Immature natural killer cell (primary cell): ENCODE results near the gene ARHGAP15. TPM values are rescaled to one million over a fixed set of nuclear protein-coding genes. Genes with fewer than 3 reads are reported as not detected.

Source experiments
- DNase-seq, 3 donors: peaks; one replicate each; pipeline ENCODE4 v3.0.0; 2022; ENCODE audit warnings: mixed read lengths in 1 of 3
- H3K27ac Mint-ChIP-seq, 6 donors: one replicate each; pipeline ENCODE4 v1.8.0; 2020; ENCODE audit warnings: mixed read lengths in 6 of 6, mild to moderate bottlenecking in 5 of 6, inconsistent platforms in 4 of 6, moderate library complexity in 3 of 6
- H3K27me3 Mint-ChIP-seq, 3 donors: one replicate each; pipeline ENCODE4 v1.8.0; 2020 to 2021; ENCODE audit warnings: low read depth in 3 of 3, mild to moderate bottlenecking in 3 of 3, mixed read lengths in 3 of 3, moderate library complexity in 3 of 3, inconsistent platforms in 1 of 3
- H3K36me3 Mint-ChIP-seq, 3 donors: one replicate each; pipeline ENCODE4 v1.8.0; 2020; ENCODE audit warnings: mixed read lengths in 3 of 3, inconsistent platforms in 2 of 3, mild to moderate bottlenecking in 2 of 3
- H3K4me1 Mint-ChIP-seq, 2 donors: one replicate each; pipeline ENCODE4 v1.8.0; 2020; ENCODE audit warnings: inconsistent platforms in 2 of 2, mild to moderate bottlenecking in 2 of 2, mixed read lengths in 2 of 2, moderate library complexity in 1 of 2
- H3K4me3 Mint-ChIP-seq, 5 donors: one replicate each; pipeline ENCODE4 v1.8.0; 2020; ENCODE audit warnings: mild to moderate bottlenecking in 5 of 5, mixed read lengths in 5 of 5, inconsistent platforms in 3 of 5, moderate library complexity in 3 of 5
- H3K9me3 Mint-ChIP-seq, 6 donors: one replicate each; pipeline ENCODE4 v1.8.0; 2020; ENCODE audit warnings: mild to moderate bottlenecking in 6 of 6, mixed read lengths in 6 of 6, inconsistent platforms in 4 of 6, moderate library complexity in 3 of 6
- polyA plus RNA-seq, 3 donors: library from polyadenylated mRNA; unstranded; fragments of 300-500 nt; fragmentation: Illumina TruSeq; gene quantifications; one replicate each; pipeline ENCODE4 v1.2.3, GENCODE V29; 2021

Gene ARHGAP15
- polyA plus RNA-seq, 3 donors from 2014 or later, result 107 to 168 (median 150) TPM

- H3K36me3 Mint-ChIP-seq, result peaks cover 51 to 57% (median 53%) of the 10 kb centered on the region in 3 donors
- H3K27me3 Mint-ChIP-seq, result peaks cover 0 to 2% (median 0%) of the 10 kb centered on the region in 3 donors
- H3K4me1 Mint-ChIP-seq, result peaks cover 4 to 16% of the 10 kb centered on the region in 2 donors
- H3K9me3 Mint-ChIP-seq, result peaks cover 0 to 2% (median 0%) of the 10 kb centered on the region in 6 donors
- H3K27ac Mint-ChIP-seq, result no peak overlapping the region
- DNase-seq, result no peak
- H3K4me3 Mint-ChIP-seq, result no peak overlapping the region
Observed at GRCh38 chr2:143623909-143624260, 494.7 kb downstream of the ARHGAP15 start.

GRCh38 chr2:143629340-143629739 lies 500.1 kb downstream of the ARHGAP15 start:
- H3K27ac Mint-ChIP-seq, result peak overlapping the region in 2 of 6 donors; percentile 0 to 11
- no peak for DNase-seq
- H3K27me3 Mint-ChIP-seq, result peaks cover 0 to 2% (median 0%) of the 10 kb centered on the region in 3 donors
- H3K4me1 Mint-ChIP-seq, result peaks cover 4 to 34% of the 10 kb centered on the region in 2 donors
- no peak overlapping the region for H3K4me3 Mint-ChIP-seq
- peaks cover 0 to 2% (median 0%) of the 10 kb centered on the region in 6 donors for H3K9me3 Mint-ChIP-seq
- peaks cover 56 to 67% (median 63%) of the 10 kb centered on the region in 3 donors for H3K36me3 Mint-ChIP-seq

GRCh38 chr2:143632751-143633374 lies 503.6 kb downstream of the ARHGAP15 start:
- H3K9me3 Mint-ChIP-seq, result peaks cover 0 to 8% (median 3%) of the 10 kb centered on the region in 6 donors
- H3K27ac Mint-ChIP-seq, result peak overlapping the region in 1 of 6 donors; percentile 43
- peaks cover 43 to 65% (median 58%) of the 10 kb centered on the region in 3 donors for H3K36me3 Mint-ChIP-seq
- peaks cover 0 to 2% (median under 1%) of the 10 kb centered on the region in 3 donors for H3K27me3 Mint-ChIP-seq
- DNase-seq, result no peak
- no peak overlapping the region for H3K4me3 Mint-ChIP-seq
- H3K4me1 Mint-ChIP-seq, result peaks cover 3 to 32% of the 10 kb centered on the region in 2 donors

GRCh38 chr2:143633419-143633818 lies 504.2 kb downstream of the ARHGAP15 start:
- H3K4me1 Mint-ChIP-seq, result peaks cover 3 to 28% of the 10 kb centered on the region in 2 donors
- H3K4me3 Mint-ChIP-seq, result no peak overlapping the region
- no peak for DNase-seq
- H3K36me3 Mint-ChIP-seq, result peaks cover 39 to 60% (median 54%) of the 10 kb centered on the region in 3 donors
- H3K27ac Mint-ChIP-seq, result peak overlapping the region in 1 of 6 donors; percentile 5
- peaks cover 0 to 8% (median 3%) of the 10 kb centered on the region in 6 donors for H3K9me3 Mint-ChIP-seq
- H3K27me3 Mint-ChIP-seq, result peaks cover 0 to 2% (median 0%) of the 10 kb centered on the region in 3 donors

GRCh38 chr2:143635302-143635701 lies 506.1 kb downstream of the ARHGAP15 start:
- Mint-ChIP-seq H3K27me3 (peaks cover 0 to 2% (median 0%) of the 10 kb centered on the region in 3 donors), H3K9me3 (peaks cover 0 to 8% (median 3%) of the 10 kb centered on the region in 6 donors), H3K4me3 (no peak overlapping the region), H3K36me3 (peaks cover 36 to 55% (median 49%) of the 10 kb centered on the region in 3 donors), H3K27ac (no peak overlapping the region), H3K4me1 (peaks cover 1 to 24% of the 10 kb centered on the region in 2 donors)
- no peak for DNase-seq

- Mint-ChIP-seq H3K9me3 (peaks cover 0 to 8% (median 3%) of the 10 kb centered on the region in 6 donors), H3K4me3 (no peak overlapping the region), H3K36me3 (peaks cover 36 to 52% (median 43%) of the 10 kb centered on the region in 3 donors), H3K27ac (no peak overlapping the region), H3K27me3 (peaks cover 0 to 2% (median 0%) of the 10 kb centered on the region in 3 donors), H3K4me1 (peaks cover 1 to 24% of the 10 kb centered on the region in 2 donors)
- DNase-seq, result no peak
Observed at GRCh38 chr2:143635936-143636335, 506.7 kb downstream of the ARHGAP15 start.

GRCh38 chr2:143640826-143641225 lies 511.6 kb downstream of the ARHGAP15 start:
- peaks cover 15 to 35% (median 28%) of the 10 kb centered on the region in 3 donors for H3K36me3 Mint-ChIP-seq
- H3K4me3 Mint-ChIP-seq, result no peak overlapping the region
- no peak overlapping the region for H3K27ac Mint-ChIP-seq
- peaks cover 0 to 2% (median 2%) of the 10 kb centered on the region in 3 donors for H3K27me3 Mint-ChIP-seq
- peaks cover 0 to 8% (median 3%) of the 10 kb centered on the region in 6 donors for H3K9me3 Mint-ChIP-seq
- H3K4me1 Mint-ChIP-seq, result peaks cover 3 to 8% of the 10 kb centered on the region in 2 donors
- DNase-seq, result no peak

- peaks cover 19 to 35% (median 29%) of the 10 kb centered on the region in 3 donors for H3K36me3 Mint-ChIP-seq
- H3K27me3 Mint-ChIP-seq, result peaks cover 0 to 2% (median 0%) of the 10 kb centered on the region in 3 donors
- no peak overlapping the region for H3K27ac Mint-ChIP-seq
- DNase-seq, result no peak
- H3K4me1 Mint-ChIP-seq, result peaks cover 3 to 8% of the 10 kb centered on the region in 2 donors
- no peak overlapping the region for H3K4me3 Mint-ChIP-seq
- peaks cover 0 to under 1% (median 0%) of the 10 kb centered on the region in 6 donors for H3K9me3 Mint-ChIP-seq
Observed at GRCh38 chr2:143645921-143646645, 516.9 kb downstream of the ARHGAP15 start.

- peaks cover 0 to 2% (median 0%) of the 10 kb centered on the region in 3 donors for H3K27me3 Mint-ChIP-seq
- H3K9me3 Mint-ChIP-seq, result peaks cover 0 to 19% (median 10%) of the 10 kb centered on the region in 6 donors
- peaks cover 36 to 40% (median 40%) of the 10 kb centered on the region in 3 donors for H3K36me3 Mint-ChIP-seq
- no peak overlapping the region for H3K27ac Mint-ChIP-seq
- peaks cover 0 to 9% of the 10 kb centered on the region in 2 donors for H3K4me1 Mint-ChIP-seq
- H3K4me3 Mint-ChIP-seq, result no peak overlapping the region
- DNase-seq, result no peak
Observed at GRCh38 chr2:143649226-143649740, 520.1 kb downstream of the ARHGAP15 start.

GRCh38 chr2:143652692-143653091 lies 523.5 kb downstream of the ARHGAP15 start:
- Mint-ChIP-seq H3K4me1 (peaks cover 15 to 30% of the 10 kb centered on the region in 2 donors), H3K27me3 (peaks cover 0 to 2% (median 0%) of the 10 kb centered on the region in 3 donors), H3K36me3 (peaks cover 34 to 44% (median 36%) of the 10 kb centered on the region in 3 donors), H3K27ac (no peak overlapping the region), H3K9me3 (peaks cover 0 to 19% (median 10%) of the 10 kb centered on the region in 6 donors), H3K4me3 (no peak overlapping the region)
- DNase-seq, result no peak

GRCh38 chr2:143668234-143668633 lies 539.0 kb downstream of the ARHGAP15 start:
- no peak for DNase-seq
- H3K4me3 Mint-ChIP-seq, result no peak overlapping the region
- peak overlapping the region in 3 of 6 donors; percentile 31 to 68 (median 64) for H3K27ac Mint-ChIP-seq
- H3K27me3 Mint-ChIP-seq, result peaks cover 0 to 4% (median 2%) of the 10 kb centered on the region in 3 donors
- no peaks in the 10 kb centered on the region for H3K4me1 Mint-ChIP-seq
- peaks cover 0 to 6% (median 4%) of the 10 kb centered on the region in 3 donors for H3K36me3 Mint-ChIP-seq
- H3K9me3 Mint-ChIP-seq, result peaks cover 0 to 4% (median under 1%) of the 10 kb centered on the region in 6 donors

GRCh38 chr2:143674051-143674450 lies 544.8 kb downstream of the ARHGAP15 start:
- Mint-ChIP-seq H3K27me3 (peaks cover 0 to 2% (median 2%) of the 10 kb centered on the region in 3 donors), H3K4me3 (no peak overlapping the region), H3K27ac (no peak overlapping the region), H3K36me3 (peaks cover 10 to 22% (median 15%) of the 10 kb centered on the region in 3 donors), H3K4me1 (peaks cover 0 to 12% of the 10 kb centered on the region in 2 donors), H3K9me3 (no peaks in the 10 kb centered on the region)
- DNase-seq, result no peak

- no peak for DNase-seq
- Mint-ChIP-seq H3K27ac (no peak overlapping the region), H3K27me3 (peaks cover 0 to 2% (median 0%) of the 10 kb centered on the region in 3 donors), H3K4me3 (no peak overlapping the region), H3K4me1 (peaks cover 0 to 12% of the 10 kb centered on the region in 2 donors), H3K36me3 (peaks cover 10 to 22% (median 15%) of the 10 kb centered on the region in 3 donors), H3K9me3 (no peaks in the 10 kb centered on the region)
Observed at GRCh38 chr2:143675021-143675420, 545.8 kb downstream of the ARHGAP15 start.
